Activated CD8-positive, alpha-beta memory T cell treated with anti-CD3 and anti-CD28 coated beads for 4 hours (primary cell): Measurements from ENCODE around the gene PASK.

Experiments
- DNase-seq, 2 donors: peaks; one replicate each; pipeline ENCODE4 v3.0.0-alpha.2; 2020; ENCODE audit warnings: low read depth in 2 of 2

PASK gene

GRCh38 chr2:241126201-241126611, 23.1 kb downstream of the PASK start:
- no peak for DNase-seq

- no peak for DNase-seq
Measured at GRCh38 chr2:241125626-241126025, 23.6 kb downstream of the PASK start.

GRCh38 chr2:241123816-241124536, 25.3 kb downstream of the PASK start:
- DNase-seq, result no peak

GRCh38 chr2:241122376-241123002, 26.8 kb downstream of the PASK start:
- no peak for DNase-seq

GRCh38 chr2:241121008-241121407, 28.3 kb downstream of the PASK start:
- DNase-seq, result no peak

- no peak for DNase-seq
Measured at GRCh38 chr2:241120440-241120839, 28.8 kb downstream of the PASK start.

- no peak for DNase-seq
Measured at GRCh38 chr2:241118737-241119505, 30.4 kb downstream of the PASK start.

GRCh38 chr2:241116606-241117560, 32.4 kb downstream of the PASK start:
- no peak for DNase-seq

- DNase-seq, result no peak
Measured at GRCh38 chr2:241115361-241115760, 33.9 kb downstream of the PASK start.

- DNase-seq, result no peak
Measured at GRCh38 chr2:241114836-241115235, 34.4 kb downstream of the PASK start.

GRCh38 chr2:241112592-241112991, 36.7 kb downstream of the PASK start:
- peak in 1 of 2 donors; percentile 47 for DNase-seq

GRCh38 chr2:241112046-241112445, 37.2 kb downstream of the PASK start:
- no peak for DNase-seq

GRCh38 chr2:241111440-241111805, 37.8 kb downstream of the PASK start:
- no peak for DNase-seq

GRCh38 chr2:241110607-241111439, 38.4 kb downstream of the PASK start:
- DNase-seq, result no peak

GRCh38 chr2:241110089-241110606, 39.1 kb downstream of the PASK start:
- no peak for DNase-seq

GRCh38 chr2:241109210-241110088, 39.8 kb downstream of the PASK start:
- no peak for DNase-seq

GRCh38 chr2:241108271-241109209, 40.7 kb downstream of the PASK start:
- DNase-seq, result no peak

- DNase-seq, result no peak
Measured at GRCh38 chr2:241107031-241107783, 42.1 kb downstream of the PASK start.
